GM12864 (cell line): ENCODE results near the gene TDRD10.
A peak's percentile ranks its signal among the peaks of the same experiment; 100 is the strongest.

Experiments
- DNase-seq: peaks from one replicate; pipeline ENCODE4 v3.0.0-alpha.2; 2011; ENCODE audit warnings: low read depth
- H3K4me3 ChIP-seq: 2 replicates; pipeline ENCODE4 v1.5.1; 2011; ENCODE audit warnings: mild to moderate bottlenecking, low read depth, low read length, control low read depth
- TF ChIP-seq, protein P1 (sequence below): IDR thresholded peaks from 2 replicates; pipeline ENCODE4 v1.5.1; 2011; ENCODE audit warnings: low read depth, mild to moderate bottlenecking, moderate library complexity, low read length, control low read depth, inconsistent platforms; ENCODE audit errors: missing control alignments

The TDRD10 gene, protein sequence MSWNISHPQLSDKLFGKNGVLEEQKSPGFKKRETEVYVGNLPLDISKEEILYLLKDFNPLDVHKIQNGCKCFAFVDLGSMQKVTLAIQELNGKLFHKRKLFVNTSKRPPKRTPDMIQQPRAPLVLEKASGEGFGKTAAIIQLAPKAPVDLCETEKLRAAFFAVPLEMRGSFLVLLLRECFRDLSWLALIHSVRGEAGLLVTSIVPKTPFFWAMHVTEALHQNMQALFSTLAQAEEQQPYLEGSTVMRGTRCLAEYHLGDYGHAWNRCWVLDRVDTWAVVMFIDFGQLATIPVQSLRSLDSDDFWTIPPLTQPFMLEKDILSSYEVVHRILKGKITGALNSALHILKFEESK

DNA sequence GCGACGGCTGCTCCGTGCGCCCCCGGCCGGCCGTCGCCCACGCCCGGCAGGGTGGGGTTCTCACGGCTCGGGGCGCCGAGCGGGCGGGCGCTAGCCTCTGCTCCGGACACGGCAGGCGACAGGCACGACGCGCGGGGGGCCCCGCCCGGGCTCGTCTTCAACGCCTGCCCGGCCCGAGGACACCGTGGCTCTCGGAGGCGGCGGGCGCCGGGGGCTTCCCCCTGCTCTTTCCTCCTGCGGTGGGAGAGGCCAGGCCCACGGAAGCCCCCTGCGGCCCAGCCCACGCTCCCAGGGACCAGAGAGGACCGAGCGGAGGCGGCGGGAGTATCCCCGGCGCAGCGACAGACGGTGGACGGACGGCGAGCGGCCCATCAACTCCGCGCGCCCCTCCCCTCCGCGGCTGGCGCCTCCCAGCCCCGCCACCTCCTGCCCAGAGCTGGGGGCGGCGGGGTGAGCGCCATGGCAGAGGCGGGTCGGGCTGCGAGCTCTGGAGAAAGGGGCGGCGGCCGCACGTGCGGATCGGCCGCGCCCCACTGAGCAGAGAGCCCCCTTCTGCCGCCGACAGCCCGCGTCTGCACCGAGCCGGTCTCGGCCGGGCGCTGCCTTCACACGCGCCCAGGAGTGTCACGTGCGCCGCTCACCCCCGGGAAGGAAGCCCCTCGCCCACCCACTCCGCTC is at the start of gene TDRD10, which contains the start of gene SHE:
TSS of gene TDRD10 (plus strand) at position 154 of the 678 bp plus-strand sequence. CDS start 4,685 bp downstream, outside the sequence.
TSS of gene SHE (minus strand) at position 347 of the 678 bp plus-strand sequence. CDS start 386 bp downstream, outside the sequence.
- 0 out of 2 replicates have a peak within 1 kb of the TSS, but pooled peaks have one; percentile 16 for H3K4me3 ChIP-seq
- no peak for DNase-seq
- TF ChIP-seq, protein P1, sequence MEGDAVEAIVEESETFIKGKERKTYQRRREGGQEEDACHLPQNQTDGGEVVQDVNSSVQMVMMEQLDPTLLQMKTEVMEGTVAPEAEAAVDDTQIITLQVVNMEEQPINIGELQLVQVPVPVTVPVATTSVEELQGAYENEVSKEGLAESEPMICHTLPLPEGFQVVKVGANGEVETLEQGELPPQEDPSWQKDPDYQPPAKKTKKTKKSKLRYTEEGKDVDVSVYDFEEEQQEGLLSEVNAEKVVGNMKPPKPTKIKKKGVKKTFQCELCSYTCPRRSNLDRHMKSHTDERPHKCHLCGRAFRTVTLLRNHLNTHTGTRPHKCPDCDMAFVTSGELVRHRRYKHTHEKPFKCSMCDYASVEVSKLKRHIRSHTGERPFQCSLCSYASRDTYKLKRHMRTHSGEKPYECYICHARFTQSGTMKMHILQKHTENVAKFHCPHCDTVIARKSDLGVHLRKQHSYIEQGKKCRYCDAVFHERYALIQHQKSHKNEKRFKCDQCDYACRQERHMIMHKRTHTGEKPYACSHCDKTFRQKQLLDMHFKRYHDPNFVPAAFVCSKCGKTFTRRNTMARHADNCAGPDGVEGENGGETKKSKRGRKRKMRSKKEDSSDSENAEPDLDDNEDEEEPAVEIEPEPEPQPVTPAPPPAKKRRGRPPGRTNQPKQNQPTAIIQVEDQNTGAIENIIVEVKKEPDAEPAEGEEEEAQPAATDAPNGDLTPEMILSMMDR = no peak

DNA sequence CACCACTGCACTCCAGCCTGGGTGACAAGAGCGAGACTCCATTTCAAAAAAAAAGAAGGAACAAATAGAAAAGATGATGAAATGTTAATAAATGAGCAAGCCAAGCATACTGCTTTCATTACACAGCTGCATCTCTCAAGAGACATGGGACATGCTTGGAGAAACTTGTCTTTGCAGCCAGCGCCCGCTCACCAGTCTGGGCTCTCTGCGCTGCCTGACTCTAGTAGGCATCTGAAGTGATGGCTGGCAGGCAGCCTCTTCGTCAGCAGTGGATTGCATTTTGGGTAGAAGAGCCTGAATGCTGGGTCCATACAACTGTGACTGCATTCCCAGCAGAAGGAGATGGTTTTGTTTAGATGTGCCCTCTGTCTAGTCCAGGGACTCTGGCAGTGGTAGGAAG is 48.9 kb upstream of the TDRD10 start:
- no peak overlapping the region for H3K4me3 ChIP-seq
- TF ChIP-seq, protein P1 = no peak
- no peak for DNase-seq

DNA sequence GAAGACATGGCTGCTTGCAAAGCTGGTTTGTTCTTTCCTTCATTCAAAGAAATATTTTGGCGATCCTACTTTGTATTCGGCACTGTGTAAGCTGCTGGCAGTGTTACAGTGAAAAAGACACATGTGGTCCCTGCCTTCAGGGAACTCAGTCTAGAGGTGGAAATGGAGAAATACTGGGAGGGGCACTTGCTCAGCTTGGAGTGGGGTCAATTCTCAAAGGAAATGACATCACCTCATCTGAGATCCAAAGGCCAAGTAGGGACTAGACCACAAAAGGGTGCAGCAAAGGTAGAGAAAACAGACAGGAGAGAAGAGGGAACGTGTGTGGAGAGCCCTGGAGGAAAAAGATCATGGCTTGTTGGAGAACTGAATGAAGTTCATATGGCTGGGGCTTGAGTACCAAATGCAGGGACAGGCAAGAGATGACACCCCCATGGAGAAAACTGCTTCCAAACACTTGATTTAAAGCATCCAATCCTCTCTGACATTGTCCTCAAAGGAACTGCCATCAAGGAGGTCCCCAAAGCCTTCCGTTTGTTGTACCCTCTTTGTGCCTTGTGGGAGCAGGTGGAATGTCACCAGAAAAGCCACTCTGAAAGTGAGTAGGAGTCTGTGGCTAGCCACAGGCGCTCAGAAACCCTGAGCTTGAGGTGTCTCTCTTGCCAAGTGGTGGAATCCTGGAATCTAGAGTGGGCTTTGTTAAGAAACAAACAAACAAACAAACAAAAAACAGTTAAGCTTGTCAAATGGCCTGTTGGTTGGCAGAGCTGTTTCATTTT is 48.3 kb upstream of the TDRD10 start:
- H3K4me3 ChIP-seq = no peak overlapping the region
- TF ChIP-seq, protein P1 = no peak
- DNase-seq = no peak

DNA sequence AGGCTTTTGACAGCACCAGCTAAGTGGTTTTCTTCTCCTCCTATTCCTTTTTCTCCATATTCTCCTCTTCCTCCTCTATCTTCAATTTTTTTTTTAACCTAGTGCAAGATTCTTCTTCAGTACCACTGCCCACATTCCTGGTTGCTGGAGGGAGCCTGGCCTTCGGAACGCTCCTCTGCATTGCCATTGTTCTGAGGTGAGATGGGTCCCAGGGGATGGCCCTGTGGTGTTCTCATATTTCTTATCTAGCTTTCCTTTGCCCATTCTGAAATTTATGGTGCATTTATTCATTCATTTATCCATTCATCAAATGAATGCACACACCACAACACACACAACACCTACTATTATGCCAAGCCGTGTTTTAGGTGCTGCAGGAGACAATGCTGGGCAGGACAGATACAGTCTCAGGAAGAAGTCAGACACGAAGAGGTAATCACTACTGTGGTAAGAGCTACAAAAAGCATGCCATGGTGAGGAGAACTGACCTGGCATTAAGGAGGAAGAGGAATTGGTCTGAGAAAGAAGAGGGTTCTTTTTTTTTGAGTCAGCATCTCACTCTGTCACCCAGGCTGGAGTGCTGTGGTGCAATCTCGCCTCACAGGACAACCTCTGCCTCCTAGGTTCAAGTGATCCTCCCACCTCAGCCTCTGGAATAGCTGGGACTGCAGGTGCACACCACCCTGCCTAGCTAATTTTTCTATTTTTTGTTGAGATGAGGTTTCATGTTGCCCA is 47.5 kb upstream of the TDRD10 start:
- TF ChIP-seq, protein P1 = no peak
- H3K4me3 ChIP-seq = no peak overlapping the region
- no peak for DNase-seq

DNA sequence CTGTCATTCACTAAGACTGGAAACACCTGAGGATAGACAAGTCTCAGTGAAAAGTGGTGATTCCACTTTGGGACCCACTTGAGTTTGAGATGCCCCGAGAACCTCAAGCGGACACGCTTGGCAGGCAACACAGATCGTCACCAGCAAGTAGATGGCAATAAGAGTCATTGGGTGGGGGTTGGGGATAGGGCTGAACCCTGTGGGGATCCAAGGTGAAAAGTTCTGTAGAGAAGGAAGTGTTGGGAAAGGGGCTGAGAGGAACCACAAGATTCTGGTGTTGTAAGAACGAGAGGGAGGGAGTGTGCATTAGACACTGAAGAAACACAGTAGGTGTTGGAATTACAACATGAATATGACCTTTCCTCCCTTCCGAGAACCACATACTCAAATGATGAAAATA is 45.4 kb upstream of the TDRD10 start:
- no peak overlapping the region for H3K4me3 ChIP-seq
- TF ChIP-seq, protein P1 = no peak
- DNase-seq = no peak

DNA sequence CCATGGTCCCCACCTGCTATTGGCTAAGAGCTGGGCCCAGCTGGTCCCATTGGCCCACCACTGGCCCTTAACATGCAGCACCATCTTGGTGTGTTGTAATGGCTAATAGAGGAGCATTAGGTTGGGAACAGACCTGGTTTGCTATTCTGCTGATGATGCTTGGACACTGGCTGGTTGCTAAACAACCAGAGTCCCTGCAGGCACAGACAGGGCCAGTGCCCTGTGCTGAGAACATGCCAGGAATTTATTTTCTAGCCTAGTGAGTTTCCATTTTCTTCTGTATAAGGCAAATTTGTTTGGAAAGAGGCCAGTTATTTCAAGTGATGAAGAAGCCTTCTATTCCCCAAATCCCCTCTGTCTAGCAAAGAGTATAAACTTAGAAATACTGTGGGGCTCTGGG is 42.9 kb upstream of the TDRD10 start:
- no peak for DNase-seq
- no peak overlapping the region for H3K4me3 ChIP-seq
- TF ChIP-seq, protein P1 = no peak
